ENCODE results near the gene CD59. TPM values are rescaled to one million over a fixed set of nuclear protein-coding genes. Genes with fewer than 3 reads are reported as not detected.
A peak's percentile ranks its signal among the peaks of the same experiment; 100 is the strongest.

The CD59 gene
- total and polyA plus RNA-seq, 2 of the 13 experiments (the other 11 are each of a cell fraction or from before 2014, with no cell fraction given): 127 to 289 TPM

- TF ChIP-seq PRPF4 (IDR thresholded peaks at IDR 0.05; ENCODE audit: low read depth, low read length, poor library complexity, severe bottlenecking): no peak
- TF ChIP-seq, protein P1, sequence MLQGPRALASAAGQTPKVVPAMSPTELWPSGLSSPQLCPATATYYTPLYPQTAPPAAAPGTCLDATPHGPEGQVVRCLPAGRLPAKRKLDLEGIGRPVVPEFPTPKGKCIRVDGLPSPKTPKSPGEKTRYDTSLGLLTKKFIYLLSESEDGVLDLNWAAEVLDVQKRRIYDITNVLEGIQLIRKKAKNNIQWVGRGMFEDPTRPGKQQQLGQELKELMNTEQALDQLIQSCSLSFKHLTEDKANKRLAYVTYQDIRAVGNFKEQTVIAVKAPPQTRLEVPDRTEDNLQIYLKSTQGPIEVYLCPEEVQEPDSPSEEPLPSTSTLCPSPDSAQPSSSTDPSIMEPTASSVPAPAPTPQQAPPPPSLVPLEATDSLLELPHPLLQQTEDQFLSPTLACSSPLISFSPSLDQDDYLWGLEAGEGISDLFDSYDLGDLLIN (CRISPR knock-in tag; IDR thresholded peaks at IDR 0.05; ENCODE audit: borderline replicate concordance): no peak
- TF ChIP-seq ZNF766 (CRISPR knock-in tag; IDR thresholded peaks at IDR 0.05; ENCODE audit: borderline replicate concordance): no peak
- no peak; the same call in 1 of the 2 replicates for TF ChIP-seq ZNF749 (CRISPR knock-in tag; IDR thresholded peaks at IDR 0.05; ENCODE audit: borderline replicate concordance)
- TF ChIP-seq FOSL1 (CRISPR knock-in tag; IDR thresholded peaks at IDR 0.05; ENCODE audit: borderline replicate concordance): no peak
- TF ChIP-seq, protein P2, sequence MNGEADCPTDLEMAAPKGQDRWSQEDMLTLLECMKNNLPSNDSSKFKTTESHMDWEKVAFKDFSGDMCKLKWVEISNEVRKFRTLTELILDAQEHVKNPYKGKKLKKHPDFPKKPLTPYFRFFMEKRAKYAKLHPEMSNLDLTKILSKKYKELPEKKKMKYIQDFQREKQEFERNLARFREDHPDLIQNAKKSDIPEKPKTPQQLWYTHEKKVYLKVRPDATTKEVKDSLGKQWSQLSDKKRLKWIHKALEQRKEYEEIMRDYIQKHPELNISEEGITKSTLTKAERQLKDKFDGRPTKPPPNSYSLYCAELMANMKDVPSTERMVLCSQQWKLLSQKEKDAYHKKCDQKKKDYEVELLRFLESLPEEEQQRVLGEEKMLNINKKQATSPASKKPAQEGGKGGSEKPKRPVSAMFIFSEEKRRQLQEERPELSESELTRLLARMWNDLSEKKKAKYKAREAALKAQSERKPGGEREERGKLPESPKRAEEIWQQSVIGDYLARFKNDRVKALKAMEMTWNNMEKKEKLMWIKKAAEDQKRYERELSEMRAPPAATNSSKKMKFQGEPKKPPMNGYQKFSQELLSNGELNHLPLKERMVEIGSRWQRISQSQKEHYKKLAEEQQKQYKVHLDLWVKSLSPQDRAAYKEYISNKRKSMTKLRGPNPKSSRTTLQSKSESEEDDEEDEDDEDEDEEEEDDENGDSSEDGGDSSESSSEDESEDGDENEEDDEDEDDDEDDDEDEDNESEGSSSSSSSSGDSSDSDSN (CRISPR knock-in tag; IDR thresholded peaks at IDR 0.05): no peak; the same call in none of the 2 replicates
- TF ChIP-seq, protein P3, sequence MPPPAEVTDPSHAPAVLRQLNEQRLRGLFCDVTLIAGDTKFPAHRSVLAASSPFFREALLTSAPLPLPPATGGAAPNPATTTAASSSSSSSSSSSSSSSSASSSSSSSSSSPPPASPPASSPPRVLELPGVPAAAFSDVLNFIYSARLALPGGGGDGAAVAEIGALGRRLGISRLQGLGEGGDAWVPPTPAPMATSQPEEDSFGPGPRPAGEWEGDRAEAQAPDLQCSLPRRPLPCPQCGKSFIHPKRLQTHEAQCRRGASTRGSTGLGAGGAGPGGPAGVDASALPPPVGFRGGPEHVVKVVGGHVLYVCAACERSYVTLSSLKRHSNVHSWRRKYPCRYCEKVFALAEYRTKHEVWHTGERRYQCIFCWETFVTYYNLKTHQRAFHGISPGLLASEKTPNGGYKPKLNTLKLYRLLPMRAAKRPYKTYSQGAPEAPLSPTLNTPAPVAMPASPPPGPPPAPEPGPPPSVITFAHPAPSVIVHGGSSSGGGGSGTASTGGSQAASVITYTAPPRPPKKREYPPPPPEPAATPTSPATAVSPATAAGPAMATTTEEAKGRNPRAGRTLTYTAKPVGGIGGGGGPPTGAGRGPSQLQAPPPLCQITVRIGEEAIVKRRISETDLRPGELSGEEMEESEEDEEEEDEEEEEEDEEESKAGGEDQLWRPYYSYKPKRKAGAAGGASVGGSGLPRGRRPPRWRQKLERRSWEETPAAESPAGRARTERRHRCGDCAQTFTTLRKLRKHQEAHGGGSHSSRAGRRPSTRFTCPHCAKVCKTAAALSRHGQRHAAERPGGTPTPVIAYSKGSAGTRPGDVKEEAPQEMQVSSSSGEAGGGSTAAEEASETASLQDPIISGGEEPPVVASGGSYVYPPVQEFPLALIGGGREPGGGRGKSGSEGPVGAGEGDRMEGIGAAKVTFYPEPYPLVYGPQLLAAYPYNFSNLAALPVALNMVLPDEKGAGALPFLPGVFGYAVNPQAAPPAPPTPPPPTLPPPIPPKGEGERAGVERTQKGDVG (CRISPR knock-in tag; IDR thresholded peaks at IDR 0.05; ENCODE audit: borderline replicate concordance): peak; percentile 63; the same call in 1 of the 2 replicates
- peak; percentile 64 for TF ChIP-seq HOXA3 (CRISPR knock-in tag; IDR thresholded peaks at IDR 0.05)
- TF ChIP-seq, protein P4, sequence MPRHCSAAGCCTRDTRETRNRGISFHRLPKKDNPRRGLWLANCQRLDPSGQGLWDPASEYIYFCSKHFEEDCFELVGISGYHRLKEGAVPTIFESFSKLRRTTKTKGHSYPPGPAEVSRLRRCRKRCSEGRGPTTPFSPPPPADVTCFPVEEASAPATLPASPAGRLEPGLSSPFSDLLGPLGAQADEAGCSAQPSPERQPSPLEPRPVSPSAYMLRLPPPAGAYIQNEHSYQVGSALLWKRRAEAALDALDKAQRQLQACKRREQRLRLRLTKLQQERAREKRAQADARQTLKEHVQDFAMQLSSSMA (CRISPR knock-in tag; IDR thresholded peaks at IDR 0.05): no peak
- no peak for TF ChIP-seq TAF1 (CRISPR knock-in tag; IDR thresholded peaks at IDR 0.05)
- no peak for TF ChIP-seq REXO4 (CRISPR knock-in tag; IDR thresholded peaks at IDR 0.05; ENCODE audit: borderline replicate concordance)
- TF ChIP-seq TBX3 (IDR thresholded peaks at IDR 0.05; ENCODE audit: borderline replicate concordance): no peak; the same call in 1 of the 2 replicates
- TF ChIP-seq, protein P5, sequence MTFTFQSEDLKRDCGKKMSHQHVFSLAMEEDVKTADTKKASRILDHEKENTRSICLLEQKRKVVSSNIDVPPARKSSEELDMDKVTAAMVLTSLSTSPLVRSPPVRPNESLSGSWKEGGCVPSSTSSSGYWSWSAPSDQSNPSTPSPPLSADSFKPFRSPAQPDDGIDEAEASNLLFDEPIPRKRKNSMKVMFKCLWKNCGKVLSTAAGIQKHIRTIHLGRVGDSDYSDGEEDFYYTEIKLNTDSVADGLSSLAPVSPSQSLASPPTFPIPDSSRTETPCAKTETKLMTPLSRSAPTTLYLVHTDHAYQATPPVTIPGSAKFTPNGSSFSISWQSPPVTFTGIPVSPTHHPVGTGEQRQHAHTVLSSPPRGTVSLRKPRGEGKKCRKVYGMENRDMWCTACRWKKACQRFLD (CRISPR knock-in tag; IDR thresholded peaks at IDR 0.05; ENCODE audit: borderline replicate concordance): no peak
- TF ChIP-seq, protein P6, sequence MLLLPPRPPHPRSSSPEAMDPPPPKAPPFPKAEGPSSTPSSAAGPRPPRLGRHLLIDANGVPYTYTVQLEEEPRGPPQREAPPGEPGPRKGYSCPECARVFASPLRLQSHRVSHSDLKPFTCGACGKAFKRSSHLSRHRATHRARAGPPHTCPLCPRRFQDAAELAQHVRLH (CRISPR knock-in tag; IDR thresholded peaks at IDR 0.05; ENCODE audit: borderline replicate concordance, low read depth): no peak; the same call in 1 of the 2 replicates
- TF ChIP-seq ZNF138 (CRISPR knock-in tag; IDR thresholded peaks at IDR 0.05; ENCODE audit: low read depth): no peak
- TF ChIP-seq IRF1 (CRISPR knock-in tag; IDR thresholded peaks at IDR 0.05; ENCODE audit: low read depth): no peak
- no peak for TF ChIP-seq ZNF652 (CRISPR knock-in tag; IDR thresholded peaks at IDR 0.05; ENCODE audit: borderline replicate concordance, low read depth)
- TF ChIP-seq ZNF614 (CRISPR knock-in tag; IDR thresholded peaks at IDR 0.05; ENCODE audit: borderline replicate concordance): peak; percentile 26; the same call in 1 of the 2 replicates
- peak; percentile 81; the same call in 1 of the 2 replicates for TF ChIP-seq ZNF772 (CRISPR knock-in tag; IDR thresholded peaks at IDR 0.05)
Observed at GRCh38 chr11:33699515-33700062, 36.6 kb downstream of the CD59 start (continued).

All from HepG2 (cell line).